NT2/D1 (cell line): Measurements from ENCODE around the gene DEPDC1B.
"Not testable (repeated sequence)": the region's sequence is repeated elsewhere in the genome, so short reads cannot be mapped to it uniquely, and the experiment has no call there.

Experiments used
- YY1 ChIP-seq: IDR thresholded peaks from 2 replicates; pipeline ENCODE4 v1.6.1; 2011; ENCODE audit not compliant: insufficient read length, insufficient read depth
- ZNF274 ChIP-seq: IDR thresholded peaks from 2 replicates; pipeline ENCODE4 v1.6.1; 2011; ENCODE audit warnings: mild to moderate bottlenecking, low read depth, low read length

DNA sequence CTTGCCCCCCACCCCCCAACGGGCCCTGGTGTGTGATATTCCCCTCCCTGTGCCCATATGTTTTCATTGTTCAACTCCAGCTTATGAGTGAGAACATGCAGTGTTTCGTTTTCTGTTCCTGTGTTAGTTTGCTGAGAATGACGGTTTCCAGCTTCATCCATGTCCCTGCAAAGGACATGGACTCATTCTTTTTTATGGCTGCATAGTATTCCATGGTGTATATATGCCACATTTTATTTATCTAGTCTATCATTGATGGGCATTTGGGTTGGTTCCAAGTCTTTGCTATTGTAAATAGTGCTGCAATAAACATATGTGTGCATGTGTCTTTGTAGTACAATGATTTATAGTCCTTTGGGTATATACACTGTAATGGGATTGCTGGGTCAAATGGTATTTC lies 11.9 kb upstream of the DEPDC1B start:
- not testable (repeated sequence) for TF ChIP-seq YY1, ZNF274
